Suprapubic skin (tissue), 4 donors: ENCODE measurements around the gene ANO2.

Source experiments
- EP300 ChIP-seq: sonication (generic); formaldehyde crosslinking; IDR thresholded peaks from one replicate; pipeline ENCODE4 v1.6.1; 2017; ENCODE audit warnings: antibody characterized with exemption
- POLR2A ChIP-seq, 2 donors: fragments of 450-650 bp; IDR thresholded peaks; one replicate each; pipeline ENCODE4 v1.6.1; 2017; ENCODE audit warnings: antibody characterized with exemption in 2 of 2, mild to moderate bottlenecking in 2 of 2, moderate library complexity in 2 of 2
- POLR2AphosphoS5 ChIP-seq, 3 donors: sonication (generic); formaldehyde crosslinking; IDR thresholded peaks; one replicate each; pipeline ENCODE4 v1.6.1; 2017; ENCODE audit warnings: antibody characterized with exemption in 3 of 3
- TF ChIP-seq, protein P1 (sequence below), 2 donors: fragments of 200-600 bp in 1 of 2; fragments of 450-650 bp in 1 of 2; sonication (generic) in 1 of 2; IDR thresholded peaks; one replicate each; pipeline ENCODE4 v1.5.1; 2016 to 2019; ENCODE audit warnings: antibody characterized with exemption in 2 of 2, mild to moderate bottlenecking in 1 of 2, moderate library complexity in 1 of 2

GRCh38 chr12:5525783-5526367, 419.2 kb downstream of the ANO2 start:
- TF ChIP-seq POLR2A (IDR thresholded peaks at IDR 0.05) (no peak), EP300 (no peak), POLR2AphosphoS5 (IDR thresholded peaks at IDR 0.05) (no peak)
- TF ChIP-seq, protein P1, sequence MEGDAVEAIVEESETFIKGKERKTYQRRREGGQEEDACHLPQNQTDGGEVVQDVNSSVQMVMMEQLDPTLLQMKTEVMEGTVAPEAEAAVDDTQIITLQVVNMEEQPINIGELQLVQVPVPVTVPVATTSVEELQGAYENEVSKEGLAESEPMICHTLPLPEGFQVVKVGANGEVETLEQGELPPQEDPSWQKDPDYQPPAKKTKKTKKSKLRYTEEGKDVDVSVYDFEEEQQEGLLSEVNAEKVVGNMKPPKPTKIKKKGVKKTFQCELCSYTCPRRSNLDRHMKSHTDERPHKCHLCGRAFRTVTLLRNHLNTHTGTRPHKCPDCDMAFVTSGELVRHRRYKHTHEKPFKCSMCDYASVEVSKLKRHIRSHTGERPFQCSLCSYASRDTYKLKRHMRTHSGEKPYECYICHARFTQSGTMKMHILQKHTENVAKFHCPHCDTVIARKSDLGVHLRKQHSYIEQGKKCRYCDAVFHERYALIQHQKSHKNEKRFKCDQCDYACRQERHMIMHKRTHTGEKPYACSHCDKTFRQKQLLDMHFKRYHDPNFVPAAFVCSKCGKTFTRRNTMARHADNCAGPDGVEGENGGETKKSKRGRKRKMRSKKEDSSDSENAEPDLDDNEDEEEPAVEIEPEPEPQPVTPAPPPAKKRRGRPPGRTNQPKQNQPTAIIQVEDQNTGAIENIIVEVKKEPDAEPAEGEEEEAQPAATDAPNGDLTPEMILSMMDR (IDR thresholded peaks at IDR 0.05): no peak
